GM12801 (cell line): ENCODE measurements around the gene RFC4.

Source experiments
- TF ChIP-seq, protein P1 (sequence below): IDR thresholded peaks from one replicate; pipeline ENCODE4 v1.5.1; 2011; ENCODE audit warnings: control low read depth; ENCODE audit not compliant: insufficient read length; ENCODE audit errors: extremely low read depth

Gene RFC4

DNA sequence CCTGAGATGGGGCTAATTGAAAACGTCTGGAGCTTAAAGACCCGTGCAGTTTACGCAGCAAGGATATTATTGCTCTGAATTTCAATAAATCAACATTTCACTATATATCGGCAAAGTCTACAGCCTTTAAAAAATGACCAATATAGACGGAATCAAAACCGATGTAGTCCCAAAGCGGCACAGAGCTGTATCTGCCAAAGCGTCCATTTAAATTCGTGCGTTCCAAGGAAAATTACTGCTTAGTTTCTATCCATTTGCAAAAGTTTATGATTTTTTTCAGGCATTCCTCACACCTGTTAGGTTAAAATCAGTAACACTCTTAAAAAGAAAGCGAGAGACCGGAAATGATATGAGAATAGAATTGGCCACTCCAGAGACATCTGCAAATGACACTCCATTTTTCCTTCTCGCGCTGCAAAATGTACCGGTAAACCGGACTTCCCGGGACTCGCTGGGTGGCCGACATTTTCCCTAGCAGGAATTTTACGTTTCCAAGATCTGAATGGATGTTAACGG lies 23.7 kb downstream of the RFC4 start:
- TF ChIP-seq, protein P1, sequence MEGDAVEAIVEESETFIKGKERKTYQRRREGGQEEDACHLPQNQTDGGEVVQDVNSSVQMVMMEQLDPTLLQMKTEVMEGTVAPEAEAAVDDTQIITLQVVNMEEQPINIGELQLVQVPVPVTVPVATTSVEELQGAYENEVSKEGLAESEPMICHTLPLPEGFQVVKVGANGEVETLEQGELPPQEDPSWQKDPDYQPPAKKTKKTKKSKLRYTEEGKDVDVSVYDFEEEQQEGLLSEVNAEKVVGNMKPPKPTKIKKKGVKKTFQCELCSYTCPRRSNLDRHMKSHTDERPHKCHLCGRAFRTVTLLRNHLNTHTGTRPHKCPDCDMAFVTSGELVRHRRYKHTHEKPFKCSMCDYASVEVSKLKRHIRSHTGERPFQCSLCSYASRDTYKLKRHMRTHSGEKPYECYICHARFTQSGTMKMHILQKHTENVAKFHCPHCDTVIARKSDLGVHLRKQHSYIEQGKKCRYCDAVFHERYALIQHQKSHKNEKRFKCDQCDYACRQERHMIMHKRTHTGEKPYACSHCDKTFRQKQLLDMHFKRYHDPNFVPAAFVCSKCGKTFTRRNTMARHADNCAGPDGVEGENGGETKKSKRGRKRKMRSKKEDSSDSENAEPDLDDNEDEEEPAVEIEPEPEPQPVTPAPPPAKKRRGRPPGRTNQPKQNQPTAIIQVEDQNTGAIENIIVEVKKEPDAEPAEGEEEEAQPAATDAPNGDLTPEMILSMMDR = no peak

DNA sequence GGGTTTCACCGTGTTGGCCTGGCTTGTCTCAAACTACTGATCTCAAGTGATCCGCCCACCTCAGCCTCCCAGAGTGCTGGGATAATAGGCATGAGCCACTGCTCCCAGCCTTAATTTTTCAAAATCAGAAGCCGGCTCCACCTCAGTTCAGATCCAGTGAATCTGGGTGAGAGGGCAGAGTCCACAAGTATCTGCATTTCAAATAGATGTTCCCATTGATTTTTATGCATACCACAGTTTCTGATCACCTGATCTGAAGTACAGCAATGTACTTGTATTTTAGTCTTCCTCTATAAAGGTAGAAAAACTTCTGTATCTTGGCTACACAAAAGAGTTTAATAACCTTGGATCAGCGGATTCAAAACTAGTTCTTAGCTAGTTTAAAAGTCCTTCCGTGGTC lies 27.1 kb downstream of the RFC4 start:
- TF ChIP-seq, protein P1 = no peak

DNA sequence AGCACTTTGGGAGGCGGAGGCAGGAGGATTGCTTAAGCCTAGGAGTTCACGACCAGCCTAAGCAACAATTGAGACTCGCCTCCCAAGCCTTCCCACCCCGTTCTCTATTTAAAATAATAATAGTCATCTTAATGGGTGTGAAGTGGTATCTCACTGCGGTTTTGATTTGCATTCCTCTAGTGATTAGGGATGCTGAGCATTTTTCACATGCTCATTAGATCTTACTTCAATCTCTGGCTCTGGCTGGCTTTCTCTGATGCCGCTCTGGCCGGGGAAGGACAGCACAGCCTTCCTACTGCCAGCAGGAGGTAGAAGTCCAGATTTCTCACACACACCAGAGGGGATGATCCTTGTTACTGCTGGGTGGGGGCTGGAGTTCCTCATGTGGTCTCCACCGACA lies 30.3 kb downstream of the RFC4 start:
- TF ChIP-seq, protein P1 = no peak

DNA sequence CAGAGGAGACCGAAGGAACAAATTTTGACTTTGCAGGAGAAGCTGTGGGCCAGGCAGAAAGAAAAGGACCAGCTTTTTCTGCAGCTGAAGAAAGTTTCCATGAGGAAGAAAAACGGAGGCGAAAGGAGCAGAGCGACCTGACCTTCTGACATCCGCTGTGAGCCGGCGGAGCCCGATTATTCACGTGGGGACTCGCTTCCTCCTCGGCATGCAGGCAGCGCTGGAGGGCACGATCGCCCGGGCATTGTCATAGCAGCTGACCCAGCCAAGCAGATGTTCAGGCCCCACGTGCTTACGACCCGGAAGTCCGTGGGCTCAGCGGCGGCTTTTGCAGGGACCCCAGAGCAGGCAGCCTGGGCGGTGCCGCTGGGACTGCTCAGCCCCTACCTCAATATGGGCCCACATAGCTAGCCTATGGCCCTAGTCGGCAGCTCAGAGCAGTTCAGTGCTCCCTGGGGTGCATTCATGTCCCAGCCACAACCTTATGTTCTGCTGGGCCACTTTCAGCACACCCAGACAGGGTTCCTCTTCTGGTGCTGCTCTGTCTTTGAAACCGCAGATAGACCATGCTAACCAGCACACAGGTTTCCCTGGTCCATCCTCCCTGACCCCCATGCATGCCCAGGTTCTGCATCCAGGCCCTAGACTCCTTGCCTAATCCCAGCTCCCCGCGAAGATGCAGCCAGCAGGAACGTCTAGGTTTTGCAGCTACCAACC lies 33.4 kb downstream of the RFC4 start:
- TF ChIP-seq, protein P1 = no peak

DNA sequence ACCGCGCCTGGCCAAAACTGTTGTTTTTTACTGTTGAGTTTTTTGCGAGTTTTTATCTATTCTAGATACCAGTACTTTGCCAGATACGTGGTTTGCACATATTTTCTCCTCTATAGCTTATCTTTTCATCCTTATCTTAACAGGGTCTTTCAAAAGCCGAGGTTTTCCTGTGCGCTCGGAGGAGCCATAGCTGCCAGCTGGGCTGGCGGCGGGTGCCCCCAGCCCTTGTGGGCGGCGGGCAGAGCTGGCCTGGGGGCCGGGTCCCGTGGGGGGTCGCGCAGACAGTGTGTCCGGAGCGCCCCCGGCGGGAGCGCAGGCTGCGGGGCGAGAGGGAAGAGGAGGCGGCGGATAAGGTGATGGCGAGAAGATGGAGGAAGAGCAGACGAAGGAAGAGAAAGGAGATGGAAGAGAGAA lies 34.0 kb downstream of the RFC4 start:
- TF ChIP-seq, protein P1 = no peak

DNA sequence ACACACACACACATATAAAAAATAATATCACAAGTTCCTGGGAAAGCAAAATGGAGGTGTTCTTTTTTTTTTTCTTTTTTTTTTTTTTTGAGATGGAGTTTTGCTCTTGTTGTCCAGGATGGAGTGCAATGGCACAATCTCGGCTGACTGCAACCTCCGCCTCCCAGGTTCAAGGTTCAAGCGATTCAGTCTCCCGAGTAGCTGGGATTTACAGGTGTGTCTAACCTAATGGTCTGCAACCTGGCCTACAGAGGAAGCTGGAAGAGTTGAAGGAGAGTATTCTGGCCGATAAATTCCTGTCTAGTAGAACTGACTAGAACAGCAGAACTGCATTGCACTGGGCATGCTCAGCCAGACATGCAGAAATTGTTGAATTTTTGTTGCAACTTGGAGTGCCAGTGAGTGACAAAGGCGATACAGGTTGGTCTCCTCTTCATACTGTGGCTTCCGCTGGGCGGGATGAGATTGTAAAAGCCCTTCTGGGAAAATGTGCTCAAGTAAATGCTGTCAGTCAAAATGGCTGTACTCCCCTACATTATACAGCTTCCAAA lies 45.3 kb downstream of the RFC4 start:
- TF ChIP-seq, protein P1 = no peak

DNA sequence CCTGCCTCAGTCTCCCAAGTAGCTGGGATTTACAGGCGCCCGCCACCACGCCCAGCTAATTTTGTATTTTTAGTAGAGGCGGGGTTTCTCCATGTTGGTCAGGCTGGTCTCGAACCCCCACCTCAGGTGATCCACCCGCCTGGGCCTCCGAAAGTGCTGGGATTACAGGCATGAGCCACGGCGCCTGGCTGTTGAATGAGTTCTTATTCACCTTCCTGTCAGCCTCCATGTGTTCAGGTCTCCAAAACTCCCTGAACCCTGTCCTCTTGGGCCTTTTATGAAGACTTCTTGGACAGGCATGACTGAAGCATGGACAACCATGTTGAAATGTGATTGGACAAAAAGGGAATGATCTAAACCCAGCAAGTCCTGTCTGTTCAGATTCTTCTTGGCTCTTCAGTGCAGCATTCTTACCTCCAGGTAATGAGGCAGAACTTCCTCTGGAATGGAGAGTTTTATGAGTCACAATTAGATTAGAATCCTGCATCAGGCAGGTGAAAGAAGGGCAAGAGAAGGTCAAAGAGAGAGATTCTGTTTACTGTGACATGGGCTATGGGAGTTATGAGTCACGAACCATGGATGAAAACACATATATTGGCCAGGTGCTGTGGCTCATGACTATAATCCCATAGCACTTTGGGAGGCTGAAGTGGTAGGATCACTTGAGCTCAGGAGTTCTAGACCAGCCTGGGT lies 46.0 kb downstream of the RFC4 start:
- TF ChIP-seq, protein P1 = no peak
